Measurements from ENCODE around the gene TULP3.

Gene TULP3

DNA sequence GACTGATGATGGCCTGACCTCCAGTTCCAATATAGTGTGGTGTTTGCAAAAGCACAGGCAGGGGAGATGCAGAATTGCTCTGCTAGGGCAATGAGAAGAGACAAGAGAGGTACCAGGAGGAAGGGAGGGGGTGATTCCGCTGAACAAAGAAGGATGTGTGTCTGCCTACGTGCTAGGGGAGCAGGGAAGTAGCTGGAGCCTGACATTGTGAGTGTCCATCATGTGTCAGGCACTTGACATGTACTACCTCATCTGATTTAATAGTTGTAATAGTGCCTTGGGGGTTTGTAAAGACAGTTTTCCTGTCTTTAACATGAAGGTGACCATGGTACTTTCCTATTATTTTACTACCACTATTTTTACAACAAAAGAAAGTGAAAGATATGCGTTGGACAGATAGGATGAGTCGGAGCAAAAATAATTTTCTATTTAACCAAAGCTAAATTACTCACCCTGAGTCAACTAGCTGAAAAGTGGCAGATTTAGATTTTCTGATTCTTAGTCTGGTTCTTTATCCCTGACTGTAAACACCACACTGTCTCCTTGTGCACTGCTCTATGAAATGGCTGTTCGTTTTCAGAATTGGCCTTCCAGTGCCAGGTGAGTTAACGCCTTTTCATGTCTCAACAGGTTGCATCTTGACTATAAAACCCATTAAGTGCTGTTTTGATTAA, 34.8 kb downstream of the TULP3 start:
- DNase-seq (ENCODE audit: low read depth): no peak

DNA sequence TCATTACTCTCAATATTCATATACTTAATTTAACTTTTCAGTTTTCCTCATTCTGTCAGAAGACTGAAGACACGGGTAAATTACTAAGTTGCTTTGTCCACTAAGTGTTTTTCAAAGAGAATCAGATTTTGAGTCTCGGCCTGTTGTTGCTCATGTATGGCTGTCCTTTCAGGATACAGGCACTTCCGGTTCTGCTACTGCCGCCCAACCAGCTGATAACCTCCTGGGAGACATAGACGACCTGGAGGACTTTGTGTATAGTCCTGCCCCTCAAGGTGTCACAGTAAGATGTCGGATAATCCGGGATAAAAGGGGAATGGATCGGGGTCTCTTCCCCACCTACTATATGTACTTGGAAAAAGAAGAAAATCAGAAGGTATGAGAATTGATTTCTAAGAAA, 40.2 kb downstream of the TULP3 start:
- TF ChIP-seq, protein P1, sequence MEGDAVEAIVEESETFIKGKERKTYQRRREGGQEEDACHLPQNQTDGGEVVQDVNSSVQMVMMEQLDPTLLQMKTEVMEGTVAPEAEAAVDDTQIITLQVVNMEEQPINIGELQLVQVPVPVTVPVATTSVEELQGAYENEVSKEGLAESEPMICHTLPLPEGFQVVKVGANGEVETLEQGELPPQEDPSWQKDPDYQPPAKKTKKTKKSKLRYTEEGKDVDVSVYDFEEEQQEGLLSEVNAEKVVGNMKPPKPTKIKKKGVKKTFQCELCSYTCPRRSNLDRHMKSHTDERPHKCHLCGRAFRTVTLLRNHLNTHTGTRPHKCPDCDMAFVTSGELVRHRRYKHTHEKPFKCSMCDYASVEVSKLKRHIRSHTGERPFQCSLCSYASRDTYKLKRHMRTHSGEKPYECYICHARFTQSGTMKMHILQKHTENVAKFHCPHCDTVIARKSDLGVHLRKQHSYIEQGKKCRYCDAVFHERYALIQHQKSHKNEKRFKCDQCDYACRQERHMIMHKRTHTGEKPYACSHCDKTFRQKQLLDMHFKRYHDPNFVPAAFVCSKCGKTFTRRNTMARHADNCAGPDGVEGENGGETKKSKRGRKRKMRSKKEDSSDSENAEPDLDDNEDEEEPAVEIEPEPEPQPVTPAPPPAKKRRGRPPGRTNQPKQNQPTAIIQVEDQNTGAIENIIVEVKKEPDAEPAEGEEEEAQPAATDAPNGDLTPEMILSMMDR (IDR thresholded peaks at IDR 0.05; ENCODE audit: low read length, missing control alignments): no peak
- no peak for DNase-seq (ENCODE audit: low read depth)

More for the DNA sequence above, 34.8 kb downstream of the TULP3 start:
- no peak overlapping the region for H3K4me3 ChIP-seq (replicated peaks; ENCODE audit: low read depth, low read length)
- TF ChIP-seq, protein P1 (IDR thresholded peaks at IDR 0.05; ENCODE audit: low read length, missing control alignments): no peak

DNA sequence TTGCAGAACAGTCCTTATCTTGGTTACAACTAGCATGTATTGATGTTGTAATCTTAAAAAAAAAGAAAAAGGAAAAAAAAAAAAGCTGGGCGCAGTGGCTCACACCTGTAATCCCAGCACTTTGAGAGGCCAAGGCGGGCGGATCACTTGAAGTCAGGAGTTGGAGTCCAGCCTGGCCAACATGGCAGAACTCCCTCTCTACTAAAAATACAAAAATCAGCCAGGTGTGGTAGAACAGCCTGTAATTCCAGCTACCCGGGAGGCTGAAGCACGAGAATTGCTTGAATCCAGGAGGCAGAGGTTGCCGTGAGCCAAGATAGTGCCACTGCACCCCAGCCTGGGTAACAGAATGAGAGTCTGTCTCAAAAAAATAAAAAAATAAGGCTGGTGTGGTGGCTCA, 42.9 kb downstream of the TULP3 start:
- H3K4me3 ChIP-seq (replicated peaks; ENCODE audit: low read depth, low read length): no peak overlapping the region
- TF ChIP-seq, protein P1 (IDR thresholded peaks at IDR 0.05; ENCODE audit: low read length, missing control alignments): no peak
- DNase-seq (ENCODE audit: low read depth): no peak

More for the DNA sequence above, 40.2 kb downstream of the TULP3 start:
- H3K4me3 ChIP-seq (replicated peaks; ENCODE audit: low read depth, low read length): no peak overlapping the region

DNA sequence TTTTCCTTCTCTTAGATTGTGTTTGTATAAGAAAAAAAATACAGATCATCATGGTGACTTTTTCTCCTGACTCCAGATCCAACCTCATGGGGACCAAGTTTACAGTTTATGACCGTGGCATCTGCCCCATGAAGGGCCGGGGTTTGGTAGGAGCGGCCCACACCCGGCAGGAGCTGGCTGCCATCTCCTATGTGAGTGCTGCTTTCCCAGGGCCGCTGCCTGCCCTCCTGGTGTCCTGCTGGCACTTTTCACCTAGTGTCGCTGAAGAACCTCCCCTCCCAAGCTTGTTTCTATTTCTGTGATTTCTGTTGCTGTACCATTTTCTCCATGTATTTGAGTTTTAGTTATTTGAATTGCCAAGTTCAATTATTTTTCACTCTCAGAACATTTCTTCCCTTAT, 43.7 kb downstream of the TULP3 start:
- TF ChIP-seq, protein P1 (IDR thresholded peaks at IDR 0.05; ENCODE audit: low read length, missing control alignments): no peak
- no peak for DNase-seq (ENCODE audit: low read depth)
- no peak overlapping the region for H3K4me3 ChIP-seq (replicated peaks; ENCODE audit: low read depth, low read length)

DNA sequence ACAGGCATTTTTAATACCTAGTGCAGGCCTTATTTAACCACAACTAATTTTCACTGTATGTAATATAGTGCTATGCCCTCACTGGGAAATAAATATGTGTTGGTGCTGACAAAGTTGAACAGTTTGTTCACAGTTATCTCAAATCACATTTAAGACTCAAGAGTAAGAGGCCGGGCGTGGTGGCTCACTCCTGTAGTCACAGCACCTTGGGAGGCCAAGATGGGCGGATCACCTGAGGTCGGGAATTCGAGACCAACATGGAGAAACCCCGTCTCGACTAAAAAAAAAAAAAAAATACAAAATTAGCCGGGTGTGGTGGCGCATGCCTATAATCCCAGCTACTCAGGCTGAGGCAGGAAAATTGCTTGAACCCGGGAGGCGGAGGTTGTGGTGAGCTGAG, 45.6 kb downstream of the TULP3 start:
- no peak for DNase-seq (ENCODE audit: low read depth)
- TF ChIP-seq, protein P1 (IDR thresholded peaks at IDR 0.05; ENCODE audit: low read length, missing control alignments): no peak
- no peak overlapping the region for H3K4me3 ChIP-seq (replicated peaks; ENCODE audit: low read depth, low read length)

DNA sequence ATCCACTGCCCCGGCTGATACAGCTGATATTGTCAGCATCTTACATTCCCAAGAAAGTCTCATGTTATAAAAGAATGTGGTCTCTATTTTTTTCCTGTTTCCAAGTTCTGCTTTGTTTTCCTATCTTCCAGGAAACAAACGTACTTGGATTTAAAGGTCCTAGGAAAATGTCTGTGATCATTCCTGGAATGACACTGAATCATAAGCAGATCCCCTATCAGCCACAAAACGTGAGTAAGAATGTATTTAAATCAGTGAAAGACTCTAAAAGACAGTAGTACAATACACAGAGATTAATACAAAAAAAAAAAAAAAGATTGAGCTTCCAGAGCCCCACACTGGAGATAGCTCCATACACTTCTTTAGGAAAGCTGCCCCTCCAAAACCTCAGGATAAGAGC, 46.8 kb downstream of the TULP3 start:
- H3K4me3 ChIP-seq (replicated peaks; ENCODE audit: low read depth, low read length): no peak overlapping the region
- TF ChIP-seq, protein P1 (IDR thresholded peaks at IDR 0.05; ENCODE audit: low read length, missing control alignments): no peak
- DNase-seq (ENCODE audit: low read depth): peak; percentile 17

DNA sequence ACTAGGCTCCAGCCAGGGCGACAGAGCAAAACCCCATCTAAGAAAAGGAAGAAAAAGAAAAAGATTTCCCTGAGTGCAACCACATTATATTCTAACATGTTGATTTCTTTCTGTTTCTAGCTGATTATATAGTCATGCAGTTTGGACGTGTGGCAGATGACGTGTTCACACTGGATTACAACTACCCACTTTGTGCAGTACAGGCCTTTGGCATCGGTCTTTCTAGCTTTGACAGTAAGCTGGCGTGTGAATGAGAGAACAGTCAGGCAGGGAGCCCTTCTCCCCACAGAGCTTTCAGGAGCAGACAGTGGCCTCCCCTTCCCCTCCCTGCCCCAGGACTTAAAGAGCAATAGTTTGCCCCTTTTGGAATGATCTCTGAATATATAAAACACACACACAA, 48.5 kb downstream of the TULP3 start:
- no peak overlapping the region for H3K4me3 ChIP-seq (replicated peaks; ENCODE audit: low read depth, low read length)
- DNase-seq (ENCODE audit: low read depth): no peak
- TF ChIP-seq, protein P1 (IDR thresholded peaks at IDR 0.05; ENCODE audit: low read length, missing control alignments): no peak
